HG03196 (cell line): Measurements from ENCODE around the gene TXLNB.
"Not testable (repeated sequence)": the region's sequence is repeated elsewhere in the genome, so short reads cannot be mapped to it uniquely, and the experiment has no call there.

Experiments used
- ATAC-seq: cut with Tn5 transposase; IDR thresholded peaks from one replicate; pipeline ENCODE4 v1.9.1; 2021; ENCODE audit not compliant: unreplicated experiment

Gene TXLNB

GRCh38 chr6:139311831-139312230 is 20.0 kb upstream of the TXLNB start:
- ATAC-seq: no peak

- ATAC-seq: peak; percentile 16
Measured at GRCh38 chr6:139308936-139309603, 17.3 kb upstream of the TXLNB start.

GRCh38 chr6:139308286-139308916 is 16.6 kb upstream of the TXLNB start:
- ATAC-seq: peak; percentile 55

- ATAC-seq: no peak
Measured at GRCh38 chr6:139306291-139306981, 14.6 kb upstream of the TXLNB start.

GRCh38 chr6:139303185-139303584 is 11.4 kb upstream of the TXLNB start:
- no peak for ATAC-seq

GRCh38 chr6:139297921-139298320 is 6.1 kb upstream of the TXLNB start:
- no peak for ATAC-seq

- no peak for ATAC-seq
Measured at GRCh38 chr6:139296927-139297326, 5.1 kb upstream of the TXLNB start.

- ATAC-seq: no peak
Measured at GRCh38 chr6:139295901-139296300, 4.1 kb upstream of the TXLNB start.

- no peak for ATAC-seq
Measured at GRCh38 chr6:139294090-139294489, 2.3 kb upstream of the TXLNB start.

GRCh38 chr6:139293230-139293629 is 1.4 kb upstream of the TXLNB start:
- not testable (repeated sequence) for ATAC-seq

GRCh38 chr6:139290787-139291311 is 949 bp downstream of the TXLNB start:
- ATAC-seq: peak; percentile 79

- no peak for ATAC-seq
Measured at GRCh38 chr6:139289233-139289632, 2.6 kb downstream of the TXLNB start.

- no peak for ATAC-seq
Measured at GRCh38 chr6:139288496-139289040, 3.2 kb downstream of the TXLNB start.

- no peak for ATAC-seq
Measured at GRCh38 chr6:139287868-139288267, 3.9 kb downstream of the TXLNB start.

GRCh38 chr6:139286438-139286837 is 5.4 kb downstream of the TXLNB start:
- not testable (repeated sequence) for ATAC-seq

GRCh38 chr6:139285590-139285989 is 6.2 kb downstream of the TXLNB start:
- ATAC-seq: no peak

GRCh38 chr6:139284789-139285188 is 7.0 kb downstream of the TXLNB start:
- ATAC-seq: no peak

GRCh38 chr6:139282684-139283083 is 9.1 kb downstream of the TXLNB start:
- ATAC-seq: no peak

- no peak for ATAC-seq
Measured at GRCh38 chr6:139278190-139278589, 13.6 kb downstream of the TXLNB start.

GRCh38 chr6:139277587-139277986 is 14.2 kb downstream of the TXLNB start:
- ATAC-seq: no peak

GRCh38 chr6:139277161-139277560 is 14.6 kb downstream of the TXLNB start:
- no peak for ATAC-seq
